Measurements from ENCODE around the gene EVC2.

DNA sequence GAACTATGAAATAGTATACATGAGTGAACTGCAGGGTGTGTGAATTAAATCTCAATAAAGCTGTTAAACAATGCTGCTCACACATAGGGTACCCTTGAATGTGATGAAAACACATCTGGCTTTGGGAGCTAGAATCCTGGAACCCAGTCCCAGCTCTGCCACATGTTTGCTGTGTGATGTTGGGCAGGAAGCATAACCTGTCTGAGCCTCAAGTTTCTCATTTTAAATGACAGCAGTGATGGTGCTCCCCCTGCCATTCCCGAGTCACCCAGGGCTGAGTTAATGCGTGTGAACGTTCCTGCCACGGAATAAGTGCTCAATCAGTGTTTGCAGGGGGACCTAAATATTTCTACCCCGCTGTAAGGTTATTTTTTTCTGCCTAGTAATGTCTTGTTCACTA, 13.6 kb upstream of the EVC2 start:
- TF ChIP-seq, protein P1, sequence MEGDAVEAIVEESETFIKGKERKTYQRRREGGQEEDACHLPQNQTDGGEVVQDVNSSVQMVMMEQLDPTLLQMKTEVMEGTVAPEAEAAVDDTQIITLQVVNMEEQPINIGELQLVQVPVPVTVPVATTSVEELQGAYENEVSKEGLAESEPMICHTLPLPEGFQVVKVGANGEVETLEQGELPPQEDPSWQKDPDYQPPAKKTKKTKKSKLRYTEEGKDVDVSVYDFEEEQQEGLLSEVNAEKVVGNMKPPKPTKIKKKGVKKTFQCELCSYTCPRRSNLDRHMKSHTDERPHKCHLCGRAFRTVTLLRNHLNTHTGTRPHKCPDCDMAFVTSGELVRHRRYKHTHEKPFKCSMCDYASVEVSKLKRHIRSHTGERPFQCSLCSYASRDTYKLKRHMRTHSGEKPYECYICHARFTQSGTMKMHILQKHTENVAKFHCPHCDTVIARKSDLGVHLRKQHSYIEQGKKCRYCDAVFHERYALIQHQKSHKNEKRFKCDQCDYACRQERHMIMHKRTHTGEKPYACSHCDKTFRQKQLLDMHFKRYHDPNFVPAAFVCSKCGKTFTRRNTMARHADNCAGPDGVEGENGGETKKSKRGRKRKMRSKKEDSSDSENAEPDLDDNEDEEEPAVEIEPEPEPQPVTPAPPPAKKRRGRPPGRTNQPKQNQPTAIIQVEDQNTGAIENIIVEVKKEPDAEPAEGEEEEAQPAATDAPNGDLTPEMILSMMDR (conservative IDR thresholded peaks at IDR 0.05; ENCODE audit: low read depth, low read length) = no peak
- no peak for TF ChIP-seq EZH2 (IDR thresholded peaks at IDR 0.05; ENCODE audit: borderline replicate concordance, low read depth, low read length, poor library complexity, severe bottlenecking)
